SW 1271 (cell line): ENCODE data around the gene SLC22A23.

Source experiments
- DNase-seq, 2 experiments: peaks; one replicate each; lab custom pipeline; 2025; lab: John Stamatoyannopoulos, UW

SLC22A23 gene

DNA sequence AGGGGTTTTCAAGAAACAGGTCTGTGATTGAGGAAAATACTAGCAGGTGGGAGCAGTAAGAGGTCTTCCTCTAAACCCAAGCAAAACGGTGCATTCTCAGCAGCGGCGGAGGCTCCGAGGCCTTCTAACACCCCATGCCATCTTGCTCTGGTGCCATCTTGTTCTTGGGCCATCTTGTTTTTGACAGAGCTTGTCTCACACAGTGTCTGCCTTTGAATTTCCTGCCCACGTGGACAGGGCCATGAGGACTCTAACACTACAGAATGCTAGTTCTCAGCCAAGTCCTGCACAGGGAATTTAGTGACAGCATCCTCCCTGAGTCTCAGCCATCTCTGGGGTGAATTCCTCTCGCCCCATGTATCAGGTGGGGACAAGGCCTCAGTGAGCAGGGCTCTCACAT is 121.7 kb downstream of the SLC22A23 start:
- DNase-seq: no peak

DNA sequence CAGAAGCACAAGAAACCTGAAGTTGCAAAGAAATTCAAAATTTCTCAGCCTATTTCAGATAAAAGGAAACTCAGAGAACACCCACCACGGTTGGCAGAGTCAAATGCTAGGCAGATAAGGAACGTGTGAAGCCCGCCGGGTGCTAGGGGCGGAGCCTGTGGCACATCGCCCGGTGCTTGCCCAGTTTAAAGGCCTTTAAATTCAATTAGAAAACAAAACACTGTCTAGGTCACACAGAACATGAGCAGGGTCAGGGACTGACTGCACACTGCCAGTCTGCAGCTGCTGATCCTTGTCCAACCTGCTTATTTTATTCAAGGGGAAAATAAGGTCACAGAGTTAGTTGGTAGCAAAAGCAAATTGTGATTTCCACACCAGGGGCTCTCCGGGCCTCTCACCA is 122.3 kb downstream of the SLC22A23 start:
- no peak for DNase-seq

- no peak for DNase-seq
Observed at GRCh38 chr6:3333263-3333662, 123.6 kb downstream of the SLC22A23 start.

- DNase-seq: no peak
Observed at GRCh38 chr6:3331971-3332370, 124.9 kb downstream of the SLC22A23 start.

- no peak for DNase-seq
Observed at GRCh38 chr6:3331494-3331893, 125.4 kb downstream of the SLC22A23 start.

- DNase-seq: no peak
Observed at GRCh38 chr6:3330199-3330598, 126.7 kb downstream of the SLC22A23 start.

GRCh38 chr6:3329393-3330051 is 127.3 kb downstream of the SLC22A23 start:
- no peak for DNase-seq

DNA sequence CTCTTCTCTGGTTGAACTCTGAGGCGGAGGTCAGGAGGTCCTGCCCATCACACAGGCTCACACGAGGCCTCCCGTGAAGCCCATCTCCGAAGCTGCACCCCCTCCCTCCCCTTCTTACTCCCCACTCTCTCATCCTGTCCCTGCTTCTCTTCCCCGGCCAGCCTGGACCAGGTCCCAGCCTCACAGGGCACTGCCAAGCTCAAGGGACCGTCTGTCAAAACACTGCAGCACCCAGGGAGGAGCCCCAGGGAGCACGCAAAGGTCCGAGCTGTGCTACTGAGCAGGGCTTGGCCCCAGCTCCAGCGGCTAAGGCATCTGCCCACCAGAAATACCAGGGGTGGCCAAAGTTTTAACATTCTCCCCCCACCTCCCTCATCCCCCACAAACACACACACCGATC is 128.1 kb downstream of the SLC22A23 start:
- DNase-seq: no peak

DNA sequence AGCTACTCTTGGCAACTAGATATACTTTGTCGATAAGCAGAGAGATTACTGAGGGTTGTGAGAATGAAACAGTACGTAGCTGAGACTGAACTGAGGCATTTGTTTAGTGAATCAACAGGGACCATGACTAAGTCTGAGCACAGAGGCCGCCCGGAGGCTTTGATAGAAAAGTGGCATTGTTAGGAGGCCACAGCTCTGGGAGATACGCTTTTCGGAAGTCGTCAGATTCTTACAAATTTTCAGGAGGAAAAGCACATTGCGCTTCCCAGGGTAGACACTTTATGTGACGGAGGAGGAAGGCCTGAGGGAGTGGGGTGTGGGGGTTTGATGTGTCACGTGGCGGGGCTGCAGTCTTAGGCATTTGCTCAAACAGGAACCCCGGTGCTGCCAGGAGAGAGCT is 128.7 kb downstream of the SLC22A23 start:
- no peak for DNase-seq

DNA sequence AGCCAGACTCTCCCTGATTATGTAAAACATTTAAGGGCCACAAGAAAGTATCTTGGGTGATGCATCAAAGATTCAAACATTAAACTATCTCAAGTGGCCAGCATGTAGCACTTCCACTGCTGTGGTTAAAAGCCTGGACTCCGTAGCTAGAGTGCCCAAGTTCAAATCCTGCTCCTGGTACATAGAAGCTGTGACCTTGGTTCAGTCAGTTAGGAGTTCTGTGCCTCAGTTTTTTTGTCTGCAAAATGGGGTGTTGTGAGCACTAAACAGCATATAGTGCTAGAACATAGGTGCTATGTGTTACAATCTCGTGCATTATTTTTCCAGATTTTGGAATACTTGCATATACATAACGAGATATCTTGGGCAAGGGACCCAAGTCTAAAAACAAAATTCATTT is 129.4 kb downstream of the SLC22A23 start:
- DNase-seq: no peak

DNA sequence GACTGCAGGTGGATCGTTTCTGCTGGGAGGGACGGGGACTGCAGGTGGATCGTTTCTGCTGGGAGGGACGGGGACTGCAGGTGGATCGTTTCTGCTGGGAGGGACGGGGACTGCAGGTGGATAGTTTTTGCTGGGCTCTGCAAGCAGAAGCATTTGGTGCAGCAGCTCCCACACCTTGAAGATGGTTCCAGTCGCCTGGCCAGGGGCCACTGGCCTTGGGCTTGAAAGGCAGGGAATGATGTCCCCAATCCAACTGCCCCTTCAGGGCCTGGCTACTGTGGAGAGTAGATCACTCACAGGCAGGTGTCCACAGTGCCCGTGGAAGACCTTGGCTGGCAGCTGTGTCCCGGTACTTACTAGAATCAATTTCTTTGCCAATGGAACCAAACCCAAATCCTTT is 129.9 kb downstream of the SLC22A23 start:
- no peak for DNase-seq

DNA sequence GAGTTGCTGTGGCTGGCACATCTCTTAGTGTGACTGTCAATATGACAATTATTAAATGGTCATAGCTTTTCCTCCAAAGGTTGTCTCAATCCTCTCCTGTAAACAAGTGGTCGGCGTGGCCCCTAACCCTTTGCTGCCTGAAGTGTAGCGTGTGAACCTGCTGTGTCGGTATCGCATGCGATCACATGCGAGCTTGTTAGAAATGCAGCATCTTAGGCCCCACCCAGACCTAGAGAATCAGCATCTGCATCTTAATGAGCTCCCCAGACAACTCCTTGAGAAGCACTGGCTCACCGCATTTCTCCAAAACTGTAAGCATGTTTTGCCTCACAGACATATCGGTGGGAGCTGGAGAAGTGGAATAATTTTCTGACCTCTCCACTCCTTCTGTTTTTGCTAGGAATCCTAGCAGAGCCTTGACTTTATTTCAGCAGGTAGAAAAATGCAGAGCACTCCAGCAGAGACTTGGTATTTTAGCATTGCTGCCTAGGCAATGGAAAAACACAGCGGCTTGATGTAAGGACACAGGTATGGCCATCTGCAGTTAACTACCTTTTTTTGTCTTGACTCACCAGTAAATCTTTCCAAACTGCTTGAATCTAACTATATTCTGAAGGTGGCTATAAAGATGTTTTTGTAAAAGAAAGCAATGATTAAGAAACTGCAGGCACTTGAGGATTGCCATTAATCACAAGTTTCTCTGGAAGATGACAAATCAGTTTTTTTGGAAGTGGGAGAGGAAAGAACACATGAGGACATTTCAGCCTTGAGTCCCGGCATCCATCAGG is 130.5 kb downstream of the SLC22A23 start:
- no peak for DNase-seq

- DNase-seq: no peak
Observed at GRCh38 chr6:3325210-3325609, 131.6 kb downstream of the SLC22A23 start.

DNA sequence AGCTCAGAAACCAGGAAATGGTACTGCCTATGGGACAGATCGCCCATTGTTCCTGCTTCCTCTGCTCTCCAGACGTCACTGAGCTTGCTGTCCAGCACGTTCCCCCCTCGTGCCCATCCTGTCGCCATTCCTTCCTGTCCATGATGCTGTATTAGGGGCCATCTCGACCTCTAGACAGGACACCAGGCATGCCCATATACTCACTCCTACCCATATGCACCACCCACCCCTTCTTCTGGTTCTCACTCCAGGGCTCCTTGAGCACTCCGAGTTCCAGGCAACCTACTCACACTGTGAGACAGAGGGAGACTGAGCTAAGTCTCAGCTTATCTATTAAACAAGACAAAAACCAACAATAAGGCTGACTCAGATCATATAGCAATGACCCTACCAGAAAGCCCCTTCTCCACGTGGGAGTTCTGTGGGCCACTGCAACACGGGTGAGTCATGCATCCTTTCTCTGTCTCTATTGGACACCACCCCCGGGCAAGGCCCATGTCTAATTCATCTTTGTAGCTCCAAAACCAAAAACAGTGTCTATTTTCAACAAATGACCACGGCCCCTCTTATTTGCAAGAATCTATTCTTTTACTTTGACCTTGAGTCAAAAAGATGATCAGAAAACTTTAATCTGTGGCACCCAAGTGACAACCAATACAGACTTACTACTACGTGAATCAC is 132.4 kb downstream of the SLC22A23 start:
- no peak for DNase-seq

GRCh38 chr6:3323696-3324261 is 133.1 kb downstream of the SLC22A23 start:
- DNase-seq: no peak

- no peak for DNase-seq
Observed at GRCh38 chr6:3323148-3323547, 133.7 kb downstream of the SLC22A23 start.

DNA sequence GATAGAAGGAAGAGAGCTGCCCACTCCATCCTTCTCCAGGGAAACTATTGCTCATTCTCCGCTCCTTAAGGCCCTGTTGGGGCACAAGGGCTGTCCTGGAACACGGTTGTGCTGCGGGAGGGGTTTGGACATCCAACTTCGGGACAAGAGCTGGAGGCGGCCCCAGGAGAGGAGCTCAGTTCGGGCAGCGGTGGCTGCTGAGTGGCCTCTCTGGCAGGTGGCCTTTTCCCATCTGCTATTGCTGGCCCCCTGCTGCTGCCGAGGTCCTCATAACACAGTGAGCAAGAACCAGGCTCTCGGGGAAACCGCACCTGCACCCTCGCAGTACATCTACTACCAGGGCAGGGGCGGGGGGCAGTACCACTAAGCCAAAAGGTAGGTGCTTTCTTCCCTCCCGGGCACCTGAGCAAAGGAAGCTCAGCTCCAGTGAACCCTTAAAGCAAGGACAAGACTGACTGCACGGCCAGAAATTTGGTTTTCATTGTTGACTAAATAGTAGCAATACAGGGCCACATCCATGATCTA is 134.4 kb downstream of the SLC22A23 start:
- DNase-seq: no peak

GRCh38 chr6:3321875-3322274 is 135.0 kb downstream of the SLC22A23 start:
- DNase-seq: no peak

DNA sequence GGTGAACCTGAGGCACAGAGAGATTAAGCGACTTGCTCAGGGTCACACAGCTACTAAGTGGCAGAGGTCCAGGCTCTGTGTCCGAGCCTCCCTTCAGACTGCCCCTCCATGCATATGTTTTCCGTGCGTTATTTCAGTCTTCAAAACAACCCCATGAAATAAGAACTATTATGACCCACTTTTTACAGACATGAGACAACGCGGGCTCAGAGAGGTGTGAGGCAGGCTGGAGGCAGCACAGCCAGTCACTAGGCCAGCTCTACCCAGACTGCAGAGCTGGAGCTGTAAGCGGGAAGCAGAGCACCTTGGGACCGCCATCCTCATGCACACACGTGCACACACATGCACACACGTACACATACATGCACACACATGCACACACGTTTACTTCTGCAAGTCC is 135.8 kb downstream of the SLC22A23 start:
- no peak for DNase-seq

GRCh38 chr6:3320238-3320811 is 136.5 kb downstream of the SLC22A23 start:
- no peak for DNase-seq

DNA sequence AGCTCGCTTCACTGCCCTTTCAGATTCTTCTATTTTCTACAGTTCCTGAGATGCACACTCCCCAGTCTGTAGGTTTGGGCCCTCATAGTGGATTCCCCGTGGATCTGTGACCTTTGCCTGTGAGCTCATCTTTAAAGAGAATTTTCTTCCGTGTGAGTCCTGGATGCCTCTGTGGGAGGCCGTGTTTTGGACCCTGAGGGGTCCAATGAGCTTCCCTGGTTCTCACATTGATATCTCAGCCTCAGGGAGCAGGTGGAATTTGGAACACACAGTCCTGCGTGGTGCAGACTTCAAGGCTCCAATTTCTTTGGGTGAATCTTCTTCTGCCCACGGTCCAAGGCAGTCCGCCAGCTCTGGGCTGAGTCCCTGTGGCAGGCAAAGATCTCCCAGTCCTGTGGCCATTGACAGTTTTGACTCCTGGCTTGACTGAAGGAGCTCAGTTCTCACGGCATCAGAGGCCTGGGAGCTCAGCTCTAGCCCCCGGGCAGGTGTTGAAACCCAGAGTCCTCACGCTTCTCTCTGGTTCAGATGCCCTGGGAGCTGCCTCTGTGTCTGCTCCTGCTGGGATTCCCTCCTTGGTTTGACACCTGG is 137.1 kb downstream of the SLC22A23 start:
- DNase-seq: no peak
